Left renal pelvis (tissue), 4 donors: Measurements from ENCODE around the gene HPS1. TPM values are rescaled to one million over a fixed set of nuclear protein-coding genes. Genes with fewer than 3 reads are reported as not detected.

Experiments used
- DNase-seq, 4 donors: peaks; one replicate each; pipeline ENCODE4 v3.0.0-alpha.2; 2013; ENCODE audit warnings: low read depth in 4 of 4, low spot score in 3 of 4
- polyA plus RNA-seq, 4 donors: library from polyadenylated mRNA; unstranded; fragments of 120-200 nt; gene quantifications; one replicate each; pipeline ENCODE4 v1.2.1, GENCODE V29; 2013; ENCODE audit not compliant: insufficient read length in 4 of 4

Gene HPS1
- polyA plus RNA-seq, 4 donors: 29.6 to 47.4 (median 31.0) TPM

DNA sequence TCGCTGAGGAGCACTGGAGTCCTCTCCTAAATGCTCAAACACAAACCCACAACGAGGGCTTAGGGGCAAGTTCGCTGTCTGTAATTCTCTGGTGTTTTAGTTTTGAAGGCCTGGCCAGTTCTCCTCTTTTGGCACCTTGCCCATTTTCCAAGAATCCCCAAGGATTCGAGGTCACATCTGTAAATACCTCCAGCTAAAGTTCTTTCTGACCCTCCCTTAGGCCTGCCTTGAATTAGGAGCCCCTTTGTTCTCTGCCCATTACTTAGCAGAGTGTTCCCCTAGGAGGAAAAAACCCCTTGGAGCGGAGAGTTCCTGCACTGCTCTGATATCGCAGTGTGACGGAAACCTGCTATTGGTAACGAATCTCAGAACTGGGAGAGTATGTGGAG is 31.0 kb downstream of the HPS1 start:
- DNase-seq: no peak

DNA sequence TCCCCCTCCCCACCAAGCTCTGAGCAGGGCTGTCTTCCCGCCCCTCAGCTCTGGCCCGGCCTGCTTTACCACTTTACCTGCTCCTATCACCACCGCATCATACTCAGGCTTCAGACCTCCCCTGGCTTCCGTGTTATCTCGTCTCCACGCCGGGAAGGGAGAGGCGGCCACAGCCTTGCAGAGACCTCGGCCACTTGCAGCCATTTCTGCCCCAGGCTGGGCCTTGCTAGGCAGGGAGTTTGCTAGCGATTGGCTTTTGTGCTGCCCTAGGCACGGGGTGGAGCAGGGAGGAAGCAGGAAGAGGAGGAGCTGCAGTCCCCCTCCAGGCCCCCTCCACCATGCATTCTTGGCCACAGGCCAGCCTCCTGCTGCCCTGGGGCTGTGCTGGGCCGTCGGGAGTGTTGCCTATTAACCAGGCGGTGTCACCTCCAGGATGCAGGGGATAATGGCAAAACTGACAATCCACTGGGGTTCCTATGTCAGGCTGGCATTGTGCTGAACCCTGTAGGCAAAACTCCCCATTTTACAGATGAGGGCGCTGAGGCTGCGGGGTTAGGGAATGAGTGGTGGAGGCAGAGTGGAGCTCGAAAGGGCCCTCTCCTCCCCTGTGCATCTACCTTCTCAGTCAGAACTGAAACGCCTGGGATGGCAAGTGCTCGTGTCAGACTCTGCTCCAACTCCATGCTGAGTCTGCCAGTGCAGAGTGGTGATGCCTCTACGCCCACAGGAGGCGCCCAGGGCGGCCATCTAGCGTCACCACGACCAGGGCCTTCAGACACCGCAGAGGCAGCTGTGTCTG is 31.6 kb downstream of the HPS1 start, which contains the start of gene PYROXD2:
Gene PYROXD2 (minus strand): TSS at position 251 of the 799 bp plus-strand sequence. CDS start 47 bp downstream, at position 204.
- DNase-seq: peak; percentile 81 to 88 (median 84)

DNA sequence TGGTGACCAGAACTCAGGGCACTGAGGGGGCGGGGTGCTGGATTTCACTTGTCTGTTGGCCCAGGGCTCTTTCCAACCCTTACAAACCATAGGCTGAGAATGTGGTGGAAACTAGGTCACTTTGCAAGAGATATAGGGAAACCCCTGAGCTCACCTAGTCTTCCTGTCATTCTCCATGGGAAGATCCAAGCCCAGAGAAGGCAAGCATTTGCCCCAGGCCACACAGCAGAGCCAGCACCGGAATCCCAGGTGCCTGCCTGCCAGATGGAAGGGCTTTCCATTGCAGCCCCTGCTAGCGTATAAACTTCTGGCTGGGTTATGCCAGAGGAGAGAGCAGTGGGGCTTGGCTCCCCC is 32.2 kb downstream of the HPS1 start:
- no peak for DNase-seq

- DNase-seq: no peak
These were observed 35.0 kb downstream of the HPS1 start for GRCh38 chr10:98411768-98412167.

GRCh38 chr10:98411166-98411565 is 35.6 kb downstream of the HPS1 start:
- DNase-seq: no peak

- no peak for DNase-seq
These were observed 36.0 kb downstream of the HPS1 start for GRCh38 chr10:98410759-98411158.

DNA sequence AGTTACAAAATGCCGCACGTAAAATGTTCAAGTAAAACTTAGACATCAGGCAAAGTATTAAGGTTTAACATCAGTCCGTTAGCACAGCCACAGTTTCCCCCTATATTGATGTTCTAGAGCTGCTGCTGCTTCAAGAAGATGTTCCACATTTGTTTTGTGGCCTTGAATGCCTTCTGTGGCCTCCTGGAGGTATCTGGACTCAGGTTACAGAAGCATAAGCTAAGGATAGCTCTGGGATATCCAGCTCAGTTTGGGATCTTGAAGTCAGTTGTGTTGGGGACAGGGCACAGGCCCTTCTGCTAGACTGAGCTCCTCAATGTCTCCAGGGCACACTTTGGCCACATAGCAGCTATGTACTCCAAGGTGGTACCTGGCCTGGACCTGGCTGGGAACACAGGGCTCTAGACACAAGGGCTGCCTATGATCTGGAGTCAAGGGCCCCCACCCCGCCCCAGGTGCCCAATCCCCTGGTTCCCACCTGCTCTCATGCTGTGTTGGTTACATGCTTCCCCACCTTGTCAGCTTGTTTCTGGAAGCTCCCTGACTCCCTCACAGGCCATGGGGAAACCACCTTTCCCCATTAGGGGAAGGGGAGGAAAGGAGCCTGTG is 36.5 kb downstream of the HPS1 start:
- DNase-seq: no peak

GRCh38 chr10:98408799-98409198 is 37.9 kb downstream of the HPS1 start:
- DNase-seq: no peak

DNA sequence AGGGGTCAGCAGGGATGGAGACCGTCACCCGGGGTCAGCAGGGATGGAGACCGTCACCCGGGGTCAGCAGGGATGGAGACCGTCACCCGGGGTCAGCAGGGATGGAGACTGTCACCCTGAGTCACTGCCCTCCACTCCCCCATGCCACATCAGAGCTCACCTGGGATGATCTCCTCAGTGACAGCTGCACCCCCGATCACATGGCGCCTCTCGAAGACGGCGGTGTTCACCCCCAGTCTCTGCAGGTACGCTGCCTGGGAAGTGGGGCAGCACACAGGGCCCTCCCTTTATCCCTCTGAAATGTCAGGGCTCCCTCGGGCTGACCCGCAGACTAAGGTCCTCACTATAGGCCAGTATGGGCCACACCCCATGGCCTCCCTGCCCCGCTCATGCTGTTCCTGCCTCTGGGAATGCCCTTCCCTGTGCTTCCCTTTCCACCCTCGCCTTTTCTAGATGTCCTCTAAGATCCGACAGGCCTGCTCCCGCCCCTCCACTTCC is 38.9 kb downstream of the HPS1 start:
- DNase-seq: no peak

- DNase-seq: no peak
These were observed 39.6 kb downstream of the HPS1 start for GRCh38 chr10:98407017-98407743.

GRCh38 chr10:98405422-98405821 is 41.3 kb downstream of the HPS1 start:
- no peak for DNase-seq

DNA sequence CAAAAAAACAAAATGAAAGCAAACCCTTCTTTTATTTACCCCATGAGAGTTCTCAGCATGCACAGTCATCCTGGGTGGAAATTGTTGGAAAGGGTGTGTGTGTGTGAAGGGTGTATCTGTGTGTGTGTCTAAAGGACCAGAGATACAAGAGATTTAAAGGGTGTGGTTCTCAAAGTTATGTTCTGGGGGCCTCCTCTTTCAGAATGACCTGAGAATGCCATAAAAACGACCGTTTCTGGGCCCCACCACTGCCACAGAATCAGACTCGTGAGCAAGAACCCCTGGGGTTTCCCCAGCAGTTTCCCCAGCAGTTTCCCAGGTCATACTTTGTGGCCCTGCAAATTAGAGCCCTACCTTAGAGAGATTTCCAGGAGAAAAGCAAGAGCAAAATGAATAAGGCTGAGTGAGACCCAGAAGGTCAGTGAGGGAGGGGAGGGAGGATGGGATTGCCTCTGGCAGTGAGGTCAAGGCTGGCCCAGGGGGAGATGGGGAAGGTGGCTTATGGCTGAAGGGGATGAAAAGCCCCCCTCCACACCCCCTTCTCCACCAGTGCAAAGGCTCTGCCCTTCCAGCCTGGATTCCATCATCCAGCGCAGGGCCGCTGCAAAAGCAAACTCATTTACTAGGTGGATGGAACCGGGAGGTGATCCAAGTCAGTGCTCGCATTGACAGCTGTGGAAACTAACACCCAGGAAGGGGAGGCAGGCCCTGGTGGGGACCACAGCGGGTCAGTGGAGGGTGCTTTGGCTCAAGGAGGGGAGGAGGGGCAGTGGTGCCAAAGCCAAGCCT is 42.0 kb downstream of the HPS1 start:
- DNase-seq: no peak

- no peak for DNase-seq
These were observed 42.8 kb downstream of the HPS1 start for GRCh38 chr10:98403812-98404504.

GRCh38 chr10:98402931-98403718 is 43.6 kb downstream of the HPS1 start:
- no peak for DNase-seq

GRCh38 chr10:98402478-98402877 is 44.3 kb downstream of the HPS1 start:
- no peak for DNase-seq

DNA sequence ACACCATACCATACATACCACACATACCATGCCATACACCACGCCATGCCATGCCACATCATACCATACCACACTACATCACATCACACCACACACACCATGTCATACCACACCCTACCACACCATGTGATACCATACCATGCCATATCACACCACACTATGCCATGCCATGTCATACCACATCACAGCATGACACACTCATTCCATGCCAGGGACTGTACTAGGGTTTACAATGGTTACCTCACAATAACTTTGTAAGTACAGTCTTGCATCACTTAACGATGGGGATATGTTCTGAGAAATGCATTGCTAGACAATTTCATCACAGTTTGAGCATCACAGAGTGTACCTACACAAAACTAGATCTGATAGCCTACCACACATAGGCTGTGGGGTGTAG is 46.3 kb downstream of the HPS1 start:
- DNase-seq: no peak

- DNase-seq: no peak
These were observed 47.0 kb downstream of the HPS1 start for GRCh38 chr10:98399784-98400183.

GRCh38 chr10:98397089-98397600 is 49.6 kb downstream of the HPS1 start:
- no peak for DNase-seq
